NCI-H1092 (cell line): ENCODE results near the gene KCNF1.

Experiments
- DNase-seq: peaks from one replicate; lab custom pipeline; 2025; lab: John Stamatoyannopoulos, UW

Gene KCNF1

DNA sequence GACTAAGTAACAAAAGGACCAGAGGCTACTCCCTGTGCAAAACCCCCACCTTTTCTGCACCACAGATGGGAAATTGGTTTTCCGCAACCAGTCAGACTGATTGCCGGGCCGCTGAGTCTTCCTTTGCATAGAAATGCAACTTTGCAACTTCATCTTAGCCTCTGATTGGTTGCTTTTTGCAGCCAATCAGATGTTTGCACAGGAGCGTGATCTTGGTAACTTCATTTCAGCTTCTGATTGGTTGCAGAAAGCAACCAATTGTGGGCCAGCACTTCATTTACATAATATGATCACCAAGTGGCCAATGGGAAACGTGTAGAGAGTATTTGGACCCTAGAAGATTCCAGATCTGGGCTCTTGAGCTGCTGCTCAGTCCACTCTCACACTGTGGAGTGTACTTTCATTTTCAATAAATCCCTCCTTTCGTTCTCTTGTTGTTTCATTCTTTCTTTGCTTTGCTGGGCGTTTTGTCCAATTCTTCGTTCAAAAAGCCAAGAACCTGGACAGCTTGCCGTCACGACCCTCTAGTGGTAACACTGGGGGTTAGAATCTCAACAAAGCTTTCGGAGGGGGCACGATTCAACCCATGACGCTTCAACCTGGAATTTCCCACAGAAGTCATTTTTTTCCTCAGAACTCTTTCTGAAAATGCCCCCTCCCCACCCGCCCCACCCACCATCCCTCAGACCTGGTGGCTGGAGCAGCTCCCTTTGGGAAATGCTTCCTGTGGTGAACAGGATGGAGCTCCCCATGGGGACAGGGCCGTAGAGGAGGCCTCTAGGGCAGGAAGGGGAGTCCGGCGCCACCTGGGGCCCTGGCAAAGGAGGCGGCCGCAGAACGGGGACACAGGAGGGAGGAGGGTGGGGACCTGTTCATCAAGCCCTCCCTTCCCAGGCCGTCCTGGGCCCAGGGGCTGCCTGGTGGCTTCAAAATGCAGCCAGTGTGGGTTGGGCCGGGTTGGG, 31.8 kb upstream of the KCNF1 start:
- no peak for DNase-seq

DNA sequence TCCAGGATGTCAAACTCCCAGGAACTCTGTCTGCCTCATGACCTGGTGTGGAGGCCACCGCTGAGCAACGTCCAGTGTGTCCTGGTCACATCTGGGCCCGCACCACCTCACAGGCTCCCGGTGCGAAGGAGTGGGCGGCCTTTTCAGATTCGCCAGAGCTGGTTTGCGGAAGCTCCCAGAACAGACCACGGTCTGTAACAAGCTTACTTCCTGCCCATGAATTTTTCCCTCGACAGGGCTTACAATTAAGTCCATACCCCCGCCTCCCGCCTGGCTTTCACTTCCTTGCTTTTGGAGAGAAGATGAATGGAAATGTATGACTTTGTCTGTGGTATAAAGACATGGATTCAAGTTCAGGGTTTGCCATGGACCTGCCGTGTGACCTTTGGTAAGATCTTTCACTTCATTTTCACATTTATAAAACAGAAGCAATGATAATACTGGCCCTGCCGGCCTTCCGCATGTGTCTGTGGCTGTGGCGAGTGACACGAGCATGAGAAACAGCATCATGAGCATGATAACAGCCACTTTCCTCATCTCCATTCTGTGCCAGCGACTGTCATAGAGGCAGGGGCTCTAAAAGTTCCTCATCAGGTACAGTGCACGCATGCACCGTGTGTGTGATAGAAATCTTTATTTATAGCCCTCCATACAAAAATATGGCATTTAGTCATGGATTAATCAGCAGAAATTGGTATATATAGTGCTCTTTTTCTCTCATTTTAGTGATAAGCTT, 31.0 kb upstream of the KCNF1 start:
- no peak for DNase-seq

DNA sequence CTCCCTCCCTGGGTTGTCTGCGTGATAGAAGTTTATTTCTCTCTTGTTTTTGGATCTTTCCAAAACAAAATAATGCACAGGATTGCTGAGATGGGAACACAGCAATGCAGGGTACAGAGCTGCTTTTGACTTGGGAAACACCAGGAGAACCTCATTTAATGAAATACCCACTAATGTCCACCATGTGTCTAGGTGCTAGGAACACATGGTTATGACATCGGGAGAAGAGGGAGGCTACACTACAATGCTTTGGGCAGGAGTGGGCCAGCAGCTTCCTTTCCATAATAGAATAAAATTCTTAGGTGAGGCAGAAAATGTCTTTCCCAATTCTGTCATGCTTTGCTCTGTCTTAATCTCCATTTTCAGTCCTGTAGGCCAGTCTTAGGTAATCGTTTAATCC, 29.2 kb upstream of the KCNF1 start:
- no peak for DNase-seq

DNA sequence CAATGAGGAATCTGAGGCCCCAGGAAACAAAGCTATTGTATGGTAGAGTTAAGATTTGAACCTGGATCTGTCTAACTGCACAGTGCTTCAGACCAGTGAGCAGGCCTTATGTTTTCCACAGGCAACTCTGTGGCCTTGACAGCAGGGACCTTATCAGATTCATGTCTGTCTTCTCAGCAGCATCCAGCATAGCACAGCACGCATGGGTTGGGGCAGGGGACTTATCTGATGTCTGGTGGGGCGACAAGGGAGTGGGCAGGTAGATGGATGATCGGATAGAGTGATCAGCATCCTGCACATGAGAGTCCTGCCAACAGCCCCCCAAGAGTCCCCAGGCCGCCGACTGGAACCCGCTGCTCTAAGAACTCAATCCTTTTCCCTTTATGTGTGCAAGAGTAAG, 28.7 kb upstream of the KCNF1 start:
- DNase-seq: no peak

DNA sequence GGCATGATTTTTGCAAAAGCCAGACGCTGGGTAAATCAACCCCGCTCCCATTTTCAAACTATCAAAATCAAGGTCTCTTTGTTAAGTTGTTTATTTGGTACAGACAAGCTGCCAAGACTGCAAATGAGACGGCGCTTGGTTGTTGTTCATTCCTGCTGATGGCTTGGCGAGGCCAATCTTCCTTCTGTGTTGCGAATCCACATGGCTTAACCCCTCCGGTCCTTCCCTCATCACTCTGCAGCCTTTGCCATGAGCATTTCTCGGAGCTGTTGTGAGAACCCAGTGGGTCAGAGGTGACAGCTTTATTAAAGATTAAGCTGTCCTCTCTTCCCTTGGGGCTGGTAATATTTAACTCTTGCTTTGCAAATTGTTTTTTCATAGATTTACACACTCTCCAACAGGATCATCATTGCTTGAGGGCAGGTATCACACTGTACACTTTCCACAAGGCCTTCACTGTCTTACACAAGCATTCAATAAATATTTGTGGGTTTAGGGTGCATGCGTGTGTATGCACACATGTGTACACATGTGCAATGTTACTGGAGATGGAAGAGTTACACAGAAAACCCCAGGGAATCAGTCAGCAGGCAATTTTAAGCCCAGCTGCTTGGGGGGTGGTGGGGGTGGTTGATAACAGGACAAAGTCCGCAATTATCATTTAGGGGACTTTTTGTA, 27.8 kb upstream of the KCNF1 start:
- no peak for DNase-seq

DNA sequence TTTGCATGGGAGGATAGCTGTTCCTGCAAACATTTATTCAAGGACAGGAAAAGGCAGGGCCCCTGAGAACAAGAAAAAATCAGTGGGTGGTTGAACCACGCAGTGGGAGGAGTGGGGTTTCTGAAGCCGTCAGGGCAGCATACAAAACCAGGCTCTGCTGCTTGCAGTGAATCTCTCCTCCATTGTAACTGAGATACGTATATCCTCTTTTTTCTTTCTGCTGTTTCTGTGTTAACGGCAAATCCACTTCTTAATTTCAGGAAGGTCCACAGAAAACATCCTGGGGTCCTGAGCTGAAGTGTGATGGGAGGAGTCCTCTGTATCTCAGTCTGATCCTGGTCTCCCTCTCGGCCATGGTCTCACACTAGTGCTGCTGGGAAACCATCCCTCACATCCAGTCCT, 27.2 kb upstream of the KCNF1 start:
- no peak for DNase-seq

DNA sequence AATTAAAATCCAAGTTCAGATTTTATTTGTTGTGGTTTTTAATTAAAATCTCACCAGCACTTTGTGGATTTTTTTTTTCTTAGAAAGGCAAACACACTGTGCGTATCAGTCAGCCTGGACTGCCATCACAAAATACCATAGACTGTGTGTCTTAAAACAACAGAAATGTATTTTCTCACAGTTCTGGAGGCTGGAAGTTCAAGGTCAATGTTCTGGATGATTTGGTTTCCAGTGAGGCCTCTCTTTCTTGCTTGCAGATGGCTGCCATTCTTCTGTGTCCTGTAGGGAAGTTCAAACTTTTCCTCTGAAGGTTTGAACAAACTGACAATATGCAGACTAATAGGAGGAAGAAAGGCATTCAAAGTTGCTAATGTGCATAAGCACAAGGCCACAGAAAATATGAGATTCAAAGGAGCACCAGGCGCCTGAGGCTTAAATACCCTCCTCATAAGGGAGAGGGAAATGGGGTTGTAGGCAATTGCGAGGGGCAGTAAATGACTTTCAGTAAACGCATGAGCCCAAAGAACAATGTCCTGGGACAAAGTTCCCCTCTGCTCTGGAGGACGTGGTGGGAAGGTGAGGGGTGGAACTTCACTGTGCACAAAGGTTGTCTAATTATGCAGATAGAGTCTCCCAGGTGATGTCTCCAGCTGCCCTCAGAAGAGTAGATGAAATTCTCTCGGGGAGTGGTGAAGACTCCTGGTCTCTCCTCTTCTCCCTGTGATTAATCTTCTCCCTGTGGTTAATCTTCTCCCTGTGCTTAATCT, 26.5 kb upstream of the KCNF1 start:
- no peak for DNase-seq

DNA sequence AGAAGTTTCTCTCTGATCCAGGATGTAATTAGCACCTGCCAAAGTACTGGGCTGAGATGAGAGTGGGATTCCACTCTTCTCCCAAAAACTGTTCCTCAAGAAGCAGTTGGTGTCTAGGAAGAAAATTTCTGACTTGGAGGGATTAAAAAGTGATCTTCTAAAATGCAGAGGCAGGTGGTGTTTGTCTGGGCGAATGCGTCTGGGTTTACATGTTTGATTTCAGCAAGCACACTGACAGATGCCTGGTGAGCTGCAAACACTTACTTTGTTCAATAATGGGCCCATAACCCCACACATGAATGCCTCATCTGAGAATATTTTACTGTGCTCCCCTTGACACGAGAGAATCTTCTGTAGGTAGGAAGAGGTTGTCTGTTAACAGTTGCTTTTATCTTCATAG, 24.3 kb upstream of the KCNF1 start:
- no peak for DNase-seq

DNA sequence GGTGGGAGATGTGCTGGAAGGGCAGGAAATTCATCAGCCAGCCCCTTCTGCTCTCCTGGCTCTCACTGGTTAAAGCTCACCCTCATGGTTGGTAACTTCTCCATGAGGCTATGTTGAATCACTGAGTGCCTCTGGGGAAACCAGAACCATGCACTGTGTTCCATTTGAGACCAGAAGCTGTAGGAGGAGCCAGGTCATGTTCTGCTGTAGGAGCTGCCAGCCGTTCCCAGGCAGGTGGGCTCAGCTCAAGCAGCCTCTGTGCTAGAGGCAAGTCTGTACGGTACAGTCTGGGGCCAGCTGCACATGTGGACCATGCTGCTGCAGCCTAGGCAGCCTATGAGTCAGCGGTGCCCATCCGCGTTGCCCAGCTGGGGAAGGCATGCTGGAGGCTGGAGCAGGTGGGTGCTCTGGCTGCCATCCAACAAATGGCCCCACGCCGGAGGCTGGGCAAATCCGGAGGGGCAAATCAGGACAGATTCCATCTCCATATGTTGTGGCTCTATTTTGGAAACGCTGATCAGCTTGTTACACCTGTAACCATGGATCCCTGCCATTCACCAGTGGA, 22.0 kb upstream of the KCNF1 start:
- no peak for DNase-seq

DNA sequence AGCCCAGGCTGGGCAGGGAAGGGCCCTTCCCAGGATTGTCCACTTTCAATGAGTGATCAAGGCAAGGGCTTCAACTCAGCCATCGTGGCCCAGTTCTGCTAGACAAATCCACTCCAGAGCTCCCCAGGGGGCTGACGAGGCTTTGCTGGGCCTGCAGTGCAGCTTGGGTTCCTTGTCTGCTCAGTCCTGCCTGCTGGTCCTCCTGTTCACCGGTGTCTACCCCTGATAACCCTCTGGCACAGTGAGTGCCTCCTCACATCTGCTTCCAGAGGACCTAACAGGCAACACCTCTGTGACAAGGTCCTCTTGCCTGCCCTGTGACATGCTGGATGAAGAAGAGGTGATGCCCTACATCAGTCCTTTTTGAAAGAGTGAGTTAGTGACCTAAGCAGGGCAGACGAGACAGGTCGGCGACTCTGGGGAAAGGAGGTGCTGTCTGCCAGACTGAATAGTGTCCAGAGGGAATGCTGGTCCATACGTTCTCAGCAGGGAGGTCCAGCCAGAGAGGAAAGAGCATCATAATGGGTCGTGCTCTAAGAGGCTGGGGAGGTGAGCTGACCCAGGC, 20.9 kb upstream of the KCNF1 start:
- DNase-seq: no peak

DNA sequence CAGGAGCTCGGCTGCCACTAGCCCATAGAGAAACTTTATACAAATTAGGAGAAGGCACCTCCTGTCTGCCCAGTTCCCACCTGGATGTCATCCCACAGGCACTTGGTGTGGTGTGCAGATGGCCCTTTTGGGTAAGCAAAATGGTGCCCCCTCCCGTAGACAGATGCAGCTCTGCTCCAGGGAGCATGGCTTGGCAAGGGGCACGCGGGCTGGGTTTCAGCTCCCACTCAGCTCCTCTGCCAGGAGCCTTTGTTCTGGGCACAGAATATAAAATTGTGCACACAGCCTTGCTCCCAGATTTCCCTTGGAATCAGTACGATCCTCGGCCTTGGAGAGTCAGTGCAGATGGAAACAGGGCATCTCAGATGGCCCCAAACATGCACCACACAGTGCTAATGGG, 20.3 kb upstream of the KCNF1 start:
- DNase-seq: no peak

DNA sequence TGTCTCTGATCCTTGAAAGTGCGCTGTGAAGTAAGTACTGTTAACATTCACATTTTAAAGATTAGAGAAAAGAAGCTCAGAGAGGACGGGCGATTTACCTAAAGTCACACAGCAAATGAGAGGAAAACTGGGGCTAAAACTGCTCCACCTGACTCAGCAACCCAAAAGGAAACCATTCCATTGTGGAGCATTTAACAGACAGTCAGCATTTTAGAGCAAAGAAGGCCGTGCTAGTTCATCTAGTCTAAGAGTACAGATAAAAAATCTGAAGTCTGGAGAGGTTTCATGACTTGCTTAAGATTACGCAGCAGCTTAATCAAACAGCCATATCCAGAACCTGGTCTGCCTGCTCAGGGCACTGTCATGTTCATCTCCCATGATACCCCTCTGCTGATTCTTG, 19.9 kb upstream of the KCNF1 start:
- no peak for DNase-seq

DNA sequence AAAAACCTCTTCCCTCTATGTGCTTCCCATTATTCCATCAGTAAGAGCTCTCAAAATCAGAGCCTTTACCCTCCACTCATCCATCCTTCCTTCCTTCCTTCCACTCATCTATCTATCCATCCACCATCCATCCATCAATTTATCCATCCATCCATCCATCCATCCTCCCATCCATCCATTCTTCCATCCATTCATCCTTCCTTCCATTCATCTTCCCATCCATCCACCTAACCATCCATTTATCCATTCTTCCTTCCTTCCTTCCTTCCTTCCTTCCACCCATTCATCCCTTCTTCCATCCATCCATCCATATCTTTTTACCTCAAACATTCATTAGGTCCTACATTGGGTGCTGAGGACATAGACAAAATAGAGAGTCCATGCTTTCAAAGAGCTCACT, 19.4 kb upstream of the KCNF1 start:
- DNase-seq: no peak

DNA sequence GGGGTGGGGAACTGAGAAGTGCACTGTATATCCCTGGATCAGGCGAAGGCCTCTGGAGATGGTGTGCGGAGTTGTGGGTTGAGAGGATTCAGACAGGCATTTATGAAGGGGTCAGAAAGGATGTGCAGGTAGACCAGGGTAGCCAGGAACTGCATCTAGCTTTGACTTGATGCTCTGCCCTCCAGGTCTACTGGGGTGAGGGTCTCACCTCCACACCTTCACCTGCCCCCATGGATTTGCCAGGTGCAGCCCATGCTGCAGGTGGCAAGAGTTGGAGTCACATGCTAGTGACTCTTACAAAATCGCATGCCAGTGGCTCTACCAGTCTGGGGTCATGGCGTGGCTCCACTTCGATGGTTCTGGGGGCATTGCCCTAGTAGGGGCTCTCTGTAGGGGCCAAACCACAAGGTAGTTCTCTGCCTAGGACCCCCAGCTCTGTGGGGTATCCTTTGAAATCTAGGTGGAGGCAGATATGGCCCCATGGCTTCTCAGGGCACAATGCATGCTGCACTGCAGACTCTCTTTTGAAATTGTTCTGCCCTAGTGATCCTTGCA, 18.9 kb upstream of the KCNF1 start:
- DNase-seq: no peak

DNA sequence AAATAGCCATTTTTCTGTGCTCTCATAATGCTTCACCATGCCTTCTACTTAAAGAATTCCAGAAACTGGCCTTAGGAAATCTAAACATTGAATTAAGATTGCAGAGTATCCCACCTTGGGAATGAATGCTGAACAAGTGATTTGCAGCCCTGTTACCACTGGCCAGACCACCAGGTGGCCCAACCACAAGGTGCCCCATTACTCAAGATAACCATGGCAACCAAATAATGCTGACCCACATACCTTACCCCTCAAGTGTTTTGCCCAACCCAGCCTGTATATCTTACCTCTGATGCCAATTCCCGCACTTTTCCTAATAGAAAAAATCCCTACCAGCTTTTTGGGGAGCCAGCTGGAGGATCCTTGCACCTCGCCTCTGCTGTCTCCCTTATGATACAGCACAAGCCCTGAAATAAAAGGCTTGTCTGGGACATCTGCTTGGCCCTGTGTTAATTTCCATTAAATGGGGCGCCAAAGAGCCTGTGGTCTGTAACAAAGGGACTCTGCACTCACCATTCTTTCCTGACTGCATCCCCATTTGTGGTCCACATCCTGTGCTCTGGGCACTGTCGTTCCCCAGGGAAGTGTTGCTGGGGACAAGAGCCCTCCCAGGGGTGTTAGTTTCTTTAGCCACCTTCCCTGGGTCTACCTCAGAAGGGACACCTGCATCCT, 17.3 kb upstream of the KCNF1 start:
- DNase-seq: no peak

DNA sequence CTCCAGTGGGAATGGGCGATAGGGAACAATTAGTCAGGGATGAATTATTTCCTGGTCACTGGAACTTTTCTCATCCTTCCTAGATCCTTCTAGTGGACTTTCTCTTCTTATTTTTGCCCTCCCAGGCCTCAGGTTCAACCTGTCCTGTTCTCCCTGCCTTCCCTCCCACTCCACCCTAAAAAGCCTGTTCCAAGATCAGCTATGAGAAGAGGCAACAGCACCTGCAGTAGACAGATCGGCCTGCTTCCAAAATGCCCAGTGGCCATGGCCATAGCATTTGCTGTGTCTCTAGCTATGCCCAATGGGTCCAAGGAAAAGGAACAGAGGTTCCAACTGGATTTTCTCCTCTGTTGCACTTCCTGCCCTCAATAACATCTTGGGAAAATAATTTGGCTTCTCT, 16.5 kb upstream of the KCNF1 start:
- no peak for DNase-seq

DNA sequence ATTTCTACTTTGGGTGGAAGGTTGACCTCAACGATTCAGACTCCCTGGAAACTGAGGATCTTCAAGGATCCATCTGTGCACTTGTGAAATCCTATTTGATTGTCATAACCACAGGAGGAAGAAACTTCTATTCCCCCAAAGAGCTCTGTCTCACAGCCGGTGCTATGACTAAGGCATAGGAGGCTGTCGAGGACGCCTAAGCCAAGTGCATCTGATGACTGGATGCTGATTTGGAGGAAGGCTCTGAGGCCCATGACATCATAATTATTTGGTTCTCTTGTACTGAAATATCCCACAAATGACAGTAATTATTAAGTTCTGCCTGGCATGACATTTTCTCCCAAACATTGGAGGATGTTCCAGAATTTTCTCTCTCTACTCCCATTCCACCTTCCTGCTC, 13.8 kb upstream of the KCNF1 start:
- no peak for DNase-seq

DNA sequence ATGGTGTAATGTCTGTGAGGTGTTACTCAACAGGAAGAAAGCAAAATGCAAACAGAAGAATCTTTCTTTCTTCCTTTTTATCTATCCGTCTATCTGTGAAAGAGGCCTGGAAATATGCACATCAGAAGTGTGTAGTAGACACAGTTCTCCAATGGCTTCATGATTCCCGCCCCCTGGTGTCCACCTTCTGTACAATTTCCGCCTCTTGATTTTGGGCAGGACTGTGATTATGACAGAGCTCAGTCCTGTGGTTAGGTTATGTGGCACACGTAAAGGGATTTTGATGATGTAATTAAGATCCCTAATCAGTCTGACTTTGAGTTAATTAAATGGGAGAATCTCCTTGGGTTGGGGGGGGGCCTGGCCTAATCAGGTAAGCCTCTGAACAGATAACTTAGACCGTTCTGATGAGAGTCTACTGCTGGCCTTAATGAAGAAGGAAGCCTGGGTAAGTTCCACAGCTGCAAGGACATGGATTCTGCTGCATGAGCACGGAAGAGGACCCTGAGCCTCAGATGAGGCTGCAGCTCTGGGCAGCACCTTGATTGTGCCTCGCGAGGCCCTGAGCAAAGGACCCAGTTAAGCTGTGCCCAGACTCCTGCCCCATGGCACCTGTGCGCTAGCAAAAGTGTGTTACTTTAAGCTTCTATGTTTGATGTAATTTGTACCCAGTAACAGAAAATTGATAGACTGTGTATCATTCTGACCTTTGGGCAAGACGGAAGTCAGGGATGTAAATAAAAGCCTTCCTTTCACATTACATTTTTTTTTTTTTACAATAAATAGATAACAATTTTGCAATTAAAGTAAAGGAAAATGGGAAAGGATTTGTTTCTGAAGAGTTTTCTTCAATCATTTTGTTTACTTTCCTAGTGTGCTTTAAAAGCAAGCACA, 11.3 kb upstream of the KCNF1 start:
- DNase-seq: no peak

DNA sequence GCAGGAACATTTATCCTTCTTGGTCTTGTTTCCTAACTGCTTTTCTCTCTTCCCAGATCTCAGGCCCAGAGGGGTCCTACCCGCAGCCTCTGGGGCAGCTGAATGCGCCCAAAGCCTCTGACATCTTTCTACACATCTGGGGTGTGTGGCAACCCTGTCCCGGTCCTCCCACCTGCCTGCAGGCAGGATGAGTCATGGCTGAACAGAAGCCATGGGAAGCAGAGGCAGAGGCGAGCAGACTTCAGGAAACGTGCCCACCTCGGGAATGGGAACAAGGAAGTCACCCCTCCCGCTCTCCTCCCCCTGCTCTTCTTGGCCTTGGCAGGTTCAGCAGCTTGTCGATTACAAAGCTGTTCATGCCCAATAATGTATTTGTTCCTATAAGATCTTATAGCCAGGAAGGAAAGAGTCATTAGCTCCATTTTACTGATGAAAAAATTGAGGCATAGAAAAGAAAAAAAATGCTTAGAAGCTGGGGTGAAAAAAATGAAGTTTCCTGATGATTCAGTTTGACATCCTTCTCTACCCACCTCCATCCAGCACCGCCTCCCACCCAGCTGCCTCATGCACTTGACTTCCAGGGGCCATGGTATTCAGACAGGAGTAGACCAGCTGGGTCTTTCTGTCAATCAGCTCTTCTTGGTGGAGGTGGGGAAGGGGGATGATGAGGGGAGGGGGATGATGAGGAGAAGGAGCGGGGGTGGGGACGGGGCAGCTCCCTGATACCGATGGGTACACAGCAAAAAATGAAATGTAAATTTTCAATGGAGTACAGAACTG, 10.4 kb upstream of the KCNF1 start:
- DNase-seq: no peak
